Glutamatergic neuron (in vitro differentiated cells): Measurements from ENCODE around the gene TWIST2. TPM values are rescaled to one million over a fixed set of nuclear protein-coding genes. Genes with fewer than 3 reads are reported as not detected.

Experiments used
- DNase-seq: peaks from one replicate; pipeline ENCODE4 v3.0.0; 2022
- H3K27ac Mint-ChIP-seq: one replicate; pipeline ENCODE4 v1.8.0; 2020; ENCODE audit warnings: mild to moderate bottlenecking, mixed read lengths, inconsistent platforms; ENCODE audit not compliant: unreplicated experiment
- H3K27me3 Mint-ChIP-seq: one replicate; pipeline ENCODE4 v1.8.0; 2020; ENCODE audit warnings: mild to moderate bottlenecking, moderate library complexity, mixed read lengths, inconsistent platforms; ENCODE audit not compliant: unreplicated experiment
- H3K36me3 Mint-ChIP-seq: one replicate; pipeline ENCODE4 v1.8.0; 2020; ENCODE audit warnings: mild to moderate bottlenecking, mixed read lengths, inconsistent platforms; ENCODE audit not compliant: unreplicated experiment
- H3K4me1 Mint-ChIP-seq: one replicate; pipeline ENCODE4 v1.8.0; 2020; ENCODE audit warnings: mild to moderate bottlenecking, low read depth, mixed read lengths, inconsistent platforms; ENCODE audit not compliant: unreplicated experiment
- H3K4me3 Mint-ChIP-seq: one replicate; pipeline ENCODE4 v1.8.0; 2020; ENCODE audit warnings: mild to moderate bottlenecking, mixed read lengths, inconsistent platforms; ENCODE audit not compliant: unreplicated experiment
- H3K9me3 Mint-ChIP-seq: one replicate; pipeline ENCODE4 v1.8.0; 2020; ENCODE audit warnings: mild to moderate bottlenecking, moderate library complexity, mixed read lengths, inconsistent platforms; ENCODE audit not compliant: unreplicated experiment
- CTCF ChIP-seq: fragments of 200-600 bp; sonication (generic); IDR thresholded peaks from one replicate; pipeline ENCODE4 v1.5.0; 2021; ENCODE audit not compliant: partially characterized antibody, unreplicated experiment
- total RNA-seq: library from RNA; stranded (reverse); fragmentation: NEBNext Ultra II Directional; extraction: Animal tissue kit (Norgen Biotek cat#: 25700); gene quantifications from one replicate; pipeline ENCODE4 v1.2.1, GENCODE V29; 2021; ENCODE audit not compliant: unreplicated experiment

Gene TWIST2
- total RNA-seq, 1 donor from 2014 or later, result not detected

GRCh38 chr2:238859636-238860347 lies 11.9 kb downstream of the TWIST2 start:
- H3K27me3 Mint-ChIP-seq, result peaks cover 5% of the 10 kb centered on the region

GRCh38 chr2:238861013-238861730 lies 13.3 kb downstream of the TWIST2 start:
- peaks cover 5% of the 10 kb centered on the region for H3K27me3 Mint-ChIP-seq
- no peaks in the 10 kb centered on the region for H3K9me3 Mint-ChIP-seq
- no peak for DNase-seq
- no peak overlapping the region for H3K4me3 Mint-ChIP-seq
- no peaks in the 10 kb centered on the region for H3K4me1 Mint-ChIP-seq
- no peak for TF ChIP-seq CTCF
- peaks cover 7% of the 10 kb centered on the region for H3K36me3 Mint-ChIP-seq
- no peak overlapping the region for H3K27ac Mint-ChIP-seq

More at GRCh38 chr2:238859636-238860347, 11.9 kb downstream of the TWIST2 start:
- no peak overlapping the region for H3K27ac Mint-ChIP-seq
- peaks cover 7% of the 10 kb centered on the region for H3K36me3 Mint-ChIP-seq
- no peak overlapping the region for H3K4me3 Mint-ChIP-seq
- DNase-seq, result no peak
- no peaks in the 10 kb centered on the region for H3K9me3 Mint-ChIP-seq
- no peak for TF ChIP-seq CTCF
- H3K4me1 Mint-ChIP-seq, result no peaks in the 10 kb centered on the region

GRCh38 chr2:238861766-238862315 lies 14.0 kb downstream of the TWIST2 start:
- peaks cover 7% of the 10 kb centered on the region for H3K36me3 Mint-ChIP-seq
- no peaks in the 10 kb centered on the region for H3K9me3 Mint-ChIP-seq
- no peak for TF ChIP-seq CTCF
- no peak for DNase-seq
- H3K27ac Mint-ChIP-seq, result no peak overlapping the region
- no peak overlapping the region for H3K4me3 Mint-ChIP-seq
- H3K27me3 Mint-ChIP-seq, result peaks cover 5% of the 10 kb centered on the region
- no peaks in the 10 kb centered on the region for H3K4me1 Mint-ChIP-seq

- TF ChIP-seq CTCF, result no peak
- H3K27ac Mint-ChIP-seq, result no peak overlapping the region
- peaks cover 7% of the 10 kb centered on the region for H3K36me3 Mint-ChIP-seq
- no peak for DNase-seq
- peaks cover 2% of the 10 kb centered on the region for H3K4me1 Mint-ChIP-seq
- no peak overlapping the region for H3K4me3 Mint-ChIP-seq
- H3K9me3 Mint-ChIP-seq, result no peaks in the 10 kb centered on the region
- H3K27me3 Mint-ChIP-seq, result peaks cover under 1% of the 10 kb centered on the region
These were observed 14.8 kb downstream of the TWIST2 start for GRCh38 chr2:238862701-238863100.

- H3K4me1 Mint-ChIP-seq, result peaks cover 2% of the 10 kb centered on the region
- peaks cover 7% of the 10 kb centered on the region for H3K36me3 Mint-ChIP-seq
- no peaks in the 10 kb centered on the region for H3K9me3 Mint-ChIP-seq
- no peaks in the 10 kb centered on the region for H3K27me3 Mint-ChIP-seq
- H3K4me3 Mint-ChIP-seq, result no peak overlapping the region
- no peak overlapping the region for H3K27ac Mint-ChIP-seq
- no peak for DNase-seq
- no peak for TF ChIP-seq CTCF
These were observed 15.3 kb downstream of the TWIST2 start for GRCh38 chr2:238863231-238863630.
